Measurements from ENCODE around the gene CENPI. TPM values are rescaled to one million over a fixed set of nuclear protein-coding genes. Genes with fewer than 3 reads are reported as not detected.
"Not testable (repeated sequence)": the region's sequence is repeated elsewhere in the genome, so short reads cannot be mapped to it uniquely, and the experiment has no call there.

Gene CENPI
- polyA plus RNA-seq, 1 of the 3 experiments (the other 2 are of a cell fraction), result 2.4 TPM

GRCh38 chrX:101051153-101051548 is 46.9 kb upstream of the CENPI start:
- TF ChIP-seq NRF1 (IDR thresholded peaks at IDR 0.05; ENCODE audit: low read depth, low read length) (no peak), POLR2AphosphoS5 (IDR thresholded peaks at IDR 0.05; ENCODE audit: low read depth, low read length) (no peak)
- CTCF ChIA-PET, result no interaction called here
- Histone ChIP-seq H3K79me2 (ENCODE audit: insufficient read depth) (peaks cover 16% of the 10 kb centered on the region; the same call in 1 of the 2 replicates), H3K4me1 (ENCODE audit: control insufficient read depth in 1 of 2, insufficient read depth in 2 of 2, low read depth in 1 of 2, low read length in 1 of 2) (peaks cover 0 to 3% of the 10 kb centered on the region in 2 experiments; a peak in 1 of 4 replicates), H3K9me2 (no peaks in the 10 kb centered on the region), H3K36me3 (replicated peaks in 1 of 2; ENCODE audit: control insufficient read depth in 1 of 2, insufficient read depth in 2 of 2, low read length in 1 of 2) (no peaks in the 10 kb centered on the region), H2AFZ (ENCODE audit: low read depth) (peak overlapping the region; percentile 59), H3K27me3 (ENCODE audit: insufficient read depth) (no peaks in the 10 kb centered on the region; the same call in 1 of the 2 replicates), H3K4me3 (ENCODE audit: low read depth in 2 of 2, low read length in 1 of 2) (peak overlapping the region; percentile 49 to 58), H3K9ac (peak overlapping the region; percentile 72), H4K20me1 (ENCODE audit: insufficient read depth) (no peaks in the 10 kb centered on the region), H3K4me2 (peak overlapping the region; percentile 70), H3K27ac (ENCODE audit: low read depth in 2 of 2, low read length in 1 of 2) (peak overlapping the region in 1 of 2 experiments; percentile 64; a peak in 2 of 4 replicates), H3K9me3 (no peaks in the 10 kb centered on the region), H3F3A (replicated peaks; ENCODE audit: insufficient read depth) (peaks cover 6% of the 10 kb centered on the region)
- DNase-seq, result no peak
- WGBS (ENCODE audit: low lambda C conversion rate), result 16% methylated on average over 4 of the region's 5 CpGs
- POLR2A ChIA-PET, result no interaction called here

- Histone ChIP-seq H3K79me2 (ENCODE audit: insufficient read depth) (peaks cover 16% of the 10 kb centered on the region; the same call in 1 of the 2 replicates), H3K4me1 (ENCODE audit: control insufficient read depth in 1 of 2, insufficient read depth in 2 of 2, low read depth in 1 of 2, low read length in 1 of 2) (peaks cover 0 to 3% of the 10 kb centered on the region in 2 experiments; a peak in 1 of 4 replicates), H4K20me1 (ENCODE audit: insufficient read depth) (no peaks in the 10 kb centered on the region), H3K4me2 (peak within 1 kb of the TSS; percentile 70), H3K36me3 (replicated peaks in 1 of 2; ENCODE audit: control insufficient read depth in 1 of 2, insufficient read depth in 2 of 2, low read length in 1 of 2) (no peaks in the 10 kb centered on the region), H3K27me3 (ENCODE audit: insufficient read depth) (no peaks in the 10 kb centered on the region; the same call in 1 of the 2 replicates), H3K27ac (ENCODE audit: low read depth in 2 of 2, low read length in 1 of 2) (peak within 1 kb of the TSS; percentile 56 to 64), H3K9me2 (no peaks in the 10 kb centered on the region), H3K4me3 (ENCODE audit: low read depth in 2 of 2, low read length in 1 of 2) (peak within 1 kb of the TSS; percentile 49 to 58), H2AFZ (ENCODE audit: low read depth) (peak within 1 kb of the TSS; percentile 59), H3K9ac (peak within 1 kb of the TSS; percentile 72), H3K9me3 (no peaks in the 10 kb centered on the region), H3F3A (replicated peaks; ENCODE audit: insufficient read depth) (peaks cover 6% of the 10 kb centered on the region)
- CTCF ChIA-PET, result no interaction called here
- peak; percentile 74 for DNase-seq
- TF ChIP-seq MXI1 (IDR thresholded peaks at IDR 0.05; ENCODE audit: low read depth, low read length), result peak; percentile 56
- TF ChIP-seq NRF1 (IDR thresholded peaks at IDR 0.05; ENCODE audit: low read depth, low read length), result peak; percentile 69
- no peak for TF ChIP-seq JUND (IDR thresholded peaks at IDR 0.05)
- peak; percentile 83 for TF ChIP-seq ELF1 (IDR thresholded peaks at IDR 0.05)
- no peak for TF ChIP-seq RAD21 (IDR thresholded peaks at IDR 0.05; ENCODE audit: low read length)
- peak; percentile 78 for TF ChIP-seq MAX (IDR thresholded peaks at IDR 0.05; ENCODE audit: low read depth)
- WGBS (ENCODE audit: low lambda C conversion rate), result 5% methylated on average over 42 of the region's 43 CpGs
- POLR2A ChIA-PET, result no interaction called here
Observed at GRCh38 chrX:101051549-101052302, 46.3 kb upstream of the CENPI start, which contains the start of gene TRMT2B. TRMT2B (minus strand) TSS chrX:101052111; CDS start chrX:101042289, 9,822 bp downstream.

- H4K20me1 ChIP-seq (ENCODE audit: insufficient read depth); H3K4me2 ChIP-seq; H3K4me3 ChIP-seq (ENCODE audit: low read depth in 2 of 2, low read length in 1 of 2); H3K9me3 ChIP-seq; POLR2A ChIA-PET; H3K79me2 ChIP-seq (ENCODE audit: insufficient read depth); H3K9me2 ChIP-seq; H3K4me1 ChIP-seq (ENCODE audit: control insufficient read depth in 1 of 2, insufficient read depth in 2 of 2, low read depth in 1 of 2, low read length in 1 of 2); CTCF ChIA-PET; H3K27me3 ChIP-seq (ENCODE audit: insufficient read depth); H3F3A ChIP-seq (replicated peaks; ENCODE audit: insufficient read depth); H3K36me3 ChIP-seq (replicated peaks in 1 of 2; ENCODE audit: control insufficient read depth in 1 of 2, insufficient read depth in 2 of 2, low read length in 1 of 2); H3K9ac ChIP-seq; DNase-seq: not testable (repeated sequence)
- WGBS (ENCODE audit: low lambda C conversion rate), result 44% methylated on average over 4 of the region's 4 CpGs
- peak overlapping the region in 1 of 2 experiments; percentile 47; a peak in 2 of 4 replicates for H3K27ac ChIP-seq (ENCODE audit: low read depth in 2 of 2, low read length in 1 of 2)
- peak overlapping the region; percentile 67; the same call in 1 of the 2 replicates for H2AFZ ChIP-seq (ENCODE audit: low read depth)
Observed at GRCh38 chrX:101056551-101056950, 41.5 kb upstream of the CENPI start.
